Liver (tissue), 3 donors: ENCODE results near the gene TXNDC8.

ENCODE experiments used
- FOXA1 ChIP-seq: IDR thresholded peaks from 2 replicates; pipeline ENCODE4 v1.6.1; 2016; ENCODE audit warnings: antibody characterized with exemption
- JUND ChIP-seq, 2 donors: IDR thresholded peaks; 2 replicates each; pipeline ENCODE4 v1.6.1; 2016; ENCODE audit warnings: antibody characterized with exemption in 2 of 2
- TF ChIP-seq, protein P1 (sequence below): fragments of 150-350 bp; IDR thresholded peaks from 2 replicates; pipeline ENCODE4 v1.5.1; 2017; ENCODE audit warnings: improper control_type of control experiment, low read depth, low read length; ENCODE audit not compliant: missing input control
- donor health status: healthy.
- donor health status: healthy.

- TF ChIP-seq FOXA1 (no peak), JUND (IDR thresholded peaks at IDR 0.05) (no peak)
- TF ChIP-seq, protein P1, sequence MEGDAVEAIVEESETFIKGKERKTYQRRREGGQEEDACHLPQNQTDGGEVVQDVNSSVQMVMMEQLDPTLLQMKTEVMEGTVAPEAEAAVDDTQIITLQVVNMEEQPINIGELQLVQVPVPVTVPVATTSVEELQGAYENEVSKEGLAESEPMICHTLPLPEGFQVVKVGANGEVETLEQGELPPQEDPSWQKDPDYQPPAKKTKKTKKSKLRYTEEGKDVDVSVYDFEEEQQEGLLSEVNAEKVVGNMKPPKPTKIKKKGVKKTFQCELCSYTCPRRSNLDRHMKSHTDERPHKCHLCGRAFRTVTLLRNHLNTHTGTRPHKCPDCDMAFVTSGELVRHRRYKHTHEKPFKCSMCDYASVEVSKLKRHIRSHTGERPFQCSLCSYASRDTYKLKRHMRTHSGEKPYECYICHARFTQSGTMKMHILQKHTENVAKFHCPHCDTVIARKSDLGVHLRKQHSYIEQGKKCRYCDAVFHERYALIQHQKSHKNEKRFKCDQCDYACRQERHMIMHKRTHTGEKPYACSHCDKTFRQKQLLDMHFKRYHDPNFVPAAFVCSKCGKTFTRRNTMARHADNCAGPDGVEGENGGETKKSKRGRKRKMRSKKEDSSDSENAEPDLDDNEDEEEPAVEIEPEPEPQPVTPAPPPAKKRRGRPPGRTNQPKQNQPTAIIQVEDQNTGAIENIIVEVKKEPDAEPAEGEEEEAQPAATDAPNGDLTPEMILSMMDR: no peak
These were observed 19.2 kb upstream of the TXNDC8 start for GRCh38 chr9:110356639-110357395.
